Esophagus muscularis mucosa (tissue), 4 donors: ENCODE results near the gene FGD5. TPM values are rescaled to one million over a fixed set of nuclear protein-coding genes. Genes with fewer than 3 reads are reported as not detected.

ENCODE experiments used
- DNase-seq: peaks from one replicate; pipeline ENCODE4 v3.0.0-alpha.2; 2017; ENCODE audit errors: extremely low spot score
- H3K27ac ChIP-seq, 4 donors: fragments of 200-600 bp; sonication (generic); replicated peaks in 1 of 4; 1 replicate in 3 of 4; 2 replicates in 1 of 4; pipeline ENCODE4 v1.5.1; 2016 to 2019; ENCODE audit warnings: mild to moderate bottlenecking in 1 of 4
- H3K27me3 ChIP-seq, 4 donors: fragments of 200-600 bp; sonication (generic); one replicate each; pipeline versions ENCODE4 v1.5.1 to v1.6.0; 2016 to 2019
- H3K36me3 ChIP-seq, 4 donors: fragments of 200-600 bp; sonication (generic); one replicate each; pipeline ENCODE4 v1.5.1; 2016 to 2019
- H3K4me1 ChIP-seq, 4 donors: fragments of 200-600 bp; sonication (generic); one replicate each; pipeline ENCODE4 v1.5.1; 2016 to 2019
- H3K4me3 ChIP-seq, 4 donors: fragments of 200-600 bp; sonication (generic); 1 replicate in 2 of 4; 2 replicates in 2 of 4; pipeline ENCODE4 v1.5.1; 2016 to 2019; ENCODE audit warnings: mild to moderate bottlenecking in 4 of 4, moderate library complexity in 1 of 4
- H3K9me3 ChIP-seq, 4 donors: fragments of 200-600 bp; sonication (generic); 1 replicate in 3 of 4; 2 replicates in 1 of 4; pipeline ENCODE4 v1.5.1; 2016 to 2019
- CTCF ChIP-seq, 3 experiments: fragments of 200-600 bp in 2 of 3; fragments of 450-650 bp in 1 of 3; sonication (generic) in 2 of 3; IDR thresholded peaks; one replicate each; pipeline ENCODE4 v1.5.1; 2017 to 2019; ENCODE audit warnings: antibody characterized with exemption in 3 of 3, mild to moderate bottlenecking in 2 of 3, moderate library complexity in 1 of 3
- EP300 ChIP-seq: sonication (generic); formaldehyde crosslinking; IDR thresholded peaks from one replicate; pipeline ENCODE4 v1.6.1; 2017; ENCODE audit warnings: antibody characterized with exemption
- POLR2A ChIP-seq: fragments of 450-650 bp; IDR thresholded peaks from one replicate; pipeline ENCODE4 v1.6.1; 2017; ENCODE audit warnings: antibody characterized with exemption, moderate library complexity, mild to moderate bottlenecking, low read depth
- POLR2AphosphoS5 ChIP-seq, 2 donors: sonication (generic); formaldehyde crosslinking; IDR thresholded peaks; one replicate each; pipeline ENCODE4 v1.6.1; 2017; ENCODE audit warnings: antibody characterized with exemption in 2 of 2
- WGBS: methylation state at CpG from one replicate; pipeline ENCODE4 v1.1.5; 2018; 5-methylcytosine and 5-hydroxymethylcytosine counted together
- intact Hi-C: fragments of 100-400 bp; cut with DNase I; formaldehyde crosslinking; loops from one replicate; pipeline ENCODE4 v1.15.1; 2023
- total RNA-seq, 4 donors: library from RNA; depleted of rRNA; stranded (reverse); fragments of >200 nt; gene quantifications; one replicate each; pipeline versions ENCODE4 v1.1.0 to v1.2.1, GENCODE V29; 2016

The FGD5 gene
- total RNA-seq, 4 donors from 2014 or later, result 15.4 to 21.1 (median 16.1) TPM

DNA sequence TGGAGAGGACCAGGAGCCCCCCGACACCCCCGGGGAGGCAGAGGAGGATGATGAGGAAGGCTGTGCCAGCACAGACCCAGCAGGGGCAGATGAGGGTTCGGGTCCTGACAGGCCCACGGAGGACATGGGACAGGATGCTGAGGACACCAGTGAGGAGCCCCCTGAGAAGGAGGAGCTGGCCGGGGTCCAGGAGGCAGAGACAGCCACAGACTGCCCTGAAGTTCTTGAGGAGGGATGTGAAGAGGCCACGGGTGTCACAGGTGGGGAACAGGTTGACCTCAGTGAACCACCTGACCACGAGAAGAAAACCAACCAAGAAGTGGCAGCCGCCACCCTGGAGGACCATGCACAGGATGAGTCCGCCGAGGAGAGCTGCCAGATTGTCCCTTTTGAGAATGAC lies 909 bp downstream of the FGD5 start:
- WGBS, result 95% methylated on average over 8 of the region's 10 CpGs
- Histone ChIP-seq H3K36me3 (peaks cover 0 to 29% (median 14%) of the 10 kb centered on the region in 4 donors), H3K27ac (no peak overlapping the region), H3K4me3 (no peak overlapping the region), H3K27me3 (peaks cover 0 to 11% (median 0%) of the 10 kb centered on the region in 4 donors), H3K4me1 (peaks cover 12 to 32% (median 24%) of the 10 kb centered on the region in 4 donors), H3K9me3 (no peaks in the 10 kb centered on the region)
- intact Hi-C loops, result no loop called here
- DNase-seq, result no peak
- no peak for TF ChIP-seq EP300
- TF ChIP-seq POLR2AphosphoS5 (IDR thresholded peaks at IDR 0.05), result no peak
- no peak for TF ChIP-seq CTCF (IDR thresholded peaks at IDR 0.05)
- no peak for TF ChIP-seq POLR2A

- WGBS, result 97% methylated on average over 15 of the region's 17 CpGs
- no peak for DNase-seq
Measured at GRCh38 chr3:14820156-14820555, 1.4 kb downstream of the FGD5 start.

DNA sequence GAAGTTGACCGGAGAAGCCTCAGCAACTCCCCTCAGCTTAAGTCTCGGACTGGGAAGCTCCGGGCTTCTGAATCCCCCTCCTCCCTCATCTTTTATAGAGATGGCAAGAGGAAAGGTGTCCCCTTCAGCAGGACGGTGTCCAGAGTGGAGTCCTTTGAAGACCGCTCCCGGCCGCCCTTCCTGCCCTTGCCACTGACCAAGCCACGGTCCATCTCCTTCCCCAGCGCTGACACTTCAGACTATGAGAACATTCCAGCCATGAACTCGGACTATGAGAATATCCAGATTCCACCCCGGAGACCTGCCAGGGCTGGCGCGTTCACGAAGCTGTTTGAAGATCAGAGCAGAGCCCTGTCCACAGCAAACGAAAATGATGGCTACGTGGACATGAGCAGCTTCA lies 2.4 kb downstream of the FGD5 start:
- no peak for TF ChIP-seq POLR2A
- TF ChIP-seq CTCF (IDR thresholded peaks at IDR 0.05), result no peak
- no peak for TF ChIP-seq EP300
- TF ChIP-seq POLR2AphosphoS5 (IDR thresholded peaks at IDR 0.05), result no peak

More at GRCh38 chr3:14820156-14820555, 1.4 kb downstream of the FGD5 start:
- intact Hi-C loops, result no loop called here
- Histone ChIP-seq H3K27me3 (peaks cover 0 to 11% (median 0%) of the 10 kb centered on the region in 4 donors), H3K9me3 (no peaks in the 10 kb centered on the region), H3K4me3 (no peak overlapping the region), H3K27ac (no peak overlapping the region), H3K36me3 (peaks cover 0 to 29% (median 14%) of the 10 kb centered on the region in 4 donors), H3K4me1 (peaks cover 12 to 30% (median 21%) of the 10 kb centered on the region in 4 donors)
- TF ChIP-seq EP300, result no peak
- no peak for TF ChIP-seq CTCF (IDR thresholded peaks at IDR 0.05)
- TF ChIP-seq POLR2A, result no peak
- no peak for TF ChIP-seq POLR2AphosphoS5 (IDR thresholded peaks at IDR 0.05)

DNA sequence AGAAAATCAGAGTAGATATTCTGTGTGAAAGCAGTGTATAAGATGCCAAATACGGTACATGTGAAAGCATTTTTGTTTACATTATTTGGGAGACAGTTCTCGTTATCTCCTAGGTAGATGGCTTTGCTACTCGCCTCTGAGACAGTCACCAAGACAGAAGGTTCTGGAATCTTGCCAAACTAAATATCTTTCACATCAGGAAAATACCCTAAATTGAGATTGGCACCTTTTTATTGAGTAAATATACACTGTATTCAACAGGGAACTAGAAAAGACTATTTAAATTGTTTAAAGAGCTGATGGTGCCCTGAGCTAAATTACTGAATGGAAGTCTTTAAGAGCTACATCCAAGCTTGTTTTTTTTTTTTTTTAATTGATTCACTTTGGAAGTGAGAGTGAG lies 3.4 kb downstream of the FGD5 start:
- no peak for DNase-seq
- intact Hi-C loops, result no loop called here
- H3K36me3 ChIP-seq, result peaks cover 0 to 29% (median 14%) of the 10 kb centered on the region in 4 donors
- no peak overlapping the region for H3K4me3 ChIP-seq
- H3K27ac ChIP-seq, result no peak overlapping the region
- peaks cover 12 to 29% (median 20%) of the 10 kb centered on the region in 4 donors for H3K4me1 ChIP-seq
- peaks cover 0 to 11% (median 0%) of the 10 kb centered on the region in 4 donors for H3K27me3 ChIP-seq
- WGBS, result 83% methylated on average over 3 of the region's 3 CpGs
- TF ChIP-seq EP300 (no peak), CTCF (IDR thresholded peaks at IDR 0.05) (no peak), POLR2AphosphoS5 (IDR thresholded peaks at IDR 0.05) (no peak)
- no peaks in the 10 kb centered on the region for H3K9me3 ChIP-seq

More for the DNA sequence above, 2.4 kb downstream of the FGD5 start:
- peaks cover 12 to 29% (median 20%) of the 10 kb centered on the region in 4 donors for H3K4me1 ChIP-seq
- DNase-seq, result no peak
- no peak overlapping the region for H3K4me3 ChIP-seq
- H3K27me3 ChIP-seq, result peaks cover 0 to 11% (median 0%) of the 10 kb centered on the region in 4 donors
- WGBS, result 96% methylated on average over 6 of the region's 16 CpGs
- no peak overlapping the region for H3K27ac ChIP-seq
- H3K9me3 ChIP-seq, result no peaks in the 10 kb centered on the region
- peaks cover 0 to 29% (median 14%) of the 10 kb centered on the region in 4 donors for H3K36me3 ChIP-seq
- intact Hi-C loops, result no loop called here
